Thymus (tissue), 11 donors: ENCODE data around the gene PLAAT3. TPM values are rescaled to one million over a fixed set of nuclear protein-coding genes. Genes with fewer than 3 reads are reported as not detected.

Experiments
- DNase-seq, 9 donors: peaks; one replicate each; pipeline ENCODE4 v3.0.0-alpha.2; 2013; ENCODE audit warnings: low spot score in 9 of 9, low read depth in 6 of 9, missing footprints in 1 of 9
- H3K27ac ChIP-seq, 2 donors: one replicate each; pipeline ENCODE4 v1.5.1; 2013; ENCODE audit warnings: control low read depth in 1 of 2, low read depth in 1 of 2, low read length in 1 of 2, mild to moderate bottlenecking in 1 of 2, moderate library complexity in 1 of 2
- H3K27me3 ChIP-seq, 2 donors: one replicate each; pipeline ENCODE4 v1.5.1; 2013; ENCODE audit warnings: low read length in 1 of 2; ENCODE audit not compliant: control insufficient read depth in 2 of 2, insufficient read depth in 1 of 2
- H3K36me3 ChIP-seq, 2 donors: one replicate each; pipeline ENCODE4 v1.5.1; 2013; ENCODE audit warnings: low read length in 1 of 2, mild to moderate bottlenecking in 1 of 2, moderate library complexity in 1 of 2; ENCODE audit not compliant: control insufficient read depth in 2 of 2, insufficient read depth in 2 of 2
- H3K4me1 ChIP-seq, 2 donors: one replicate each; pipeline ENCODE4 v1.5.1; 2013; ENCODE audit warnings: low read length in 2 of 2; ENCODE audit not compliant: control insufficient read depth in 2 of 2, insufficient read depth in 2 of 2
- H3K4me3 ChIP-seq, 2 donors: one replicate each; pipeline ENCODE4 v1.5.1; 2013; ENCODE audit warnings: low read length in 2 of 2, control low read depth in 1 of 2, mild to moderate bottlenecking in 1 of 2
- H3K9me3 ChIP-seq, 2 donors: one replicate each; pipeline ENCODE4 v1.5.1; 2013; ENCODE audit warnings: low read length in 1 of 2, mild to moderate bottlenecking in 1 of 2; ENCODE audit not compliant: control insufficient read depth in 2 of 2, insufficient read depth in 1 of 2
- WGBS: extraction: QIAGEN DNeasy Blood & Tissue Kit; methylation state at CpG from one replicate; pipeline ENCODE4 v1.1.7; 2013; 5-methylcytosine and 5-hydroxymethylcytosine counted together
- polyA plus RNA-seq: library from polyadenylated mRNA; stranded (reverse); fragments of 200-250 nt; gene quantifications from one replicate; pipeline ENCODE4 v1.2.3, GENCODE V29; 2013
- total RNA-seq: library from RNA; stranded (reverse); fragments of 120-200 nt; gene quantifications from one replicate; pipeline ENCODE4 v1.2.4, GENCODE V29; 2013
- donor health status: healthy.

Gene PLAAT3
- total and polyA plus RNA-seq, 2 donors = 2.1 to 21.8 TPM

GRCh38 chr11:63563201-63564055 is 50.8 kb downstream of the PLAAT3 start, which contains the start of gene PLAAT2:
TSS of gene PLAAT2 (minus strand) at chr11:63563379. CDS start at chr11:63563324, 55 bp downstream.
- WGBS = 97% methylated on average over 13 of the region's 13 CpGs
- peaks cover 13 to 16% of the 10 kb centered on the region in 2 donors for H3K4me1 ChIP-seq
- no peak for DNase-seq
- no peaks in the 10 kb centered on the region for H3K27me3 ChIP-seq
- no peaks in the 10 kb centered on the region for H3K9me3 ChIP-seq
- no peak within 1 kb of the TSS for H3K4me3 ChIP-seq
- H3K27ac ChIP-seq = no peak within 1 kb of the TSS
- H3K36me3 ChIP-seq = no peaks in the 10 kb centered on the region

GRCh38 chr11:63560506-63561180 is 53.6 kb downstream of the PLAAT3 start:
- no peaks in the 10 kb centered on the region for H3K27me3 ChIP-seq
- H3K36me3 ChIP-seq = no peaks in the 10 kb centered on the region
- H3K9me3 ChIP-seq = no peaks in the 10 kb centered on the region
- H3K4me1 ChIP-seq = peaks cover 16 to 19% of the 10 kb centered on the region in 2 donors
- WGBS = 51% methylated on average over 7 of the region's 7 CpGs
- peak in 1 of 9 donors; percentile 65 for DNase-seq
- no peak overlapping the region for H3K4me3 ChIP-seq
- peak overlapping the region in 1 of 2 donors; percentile 53 for H3K27ac ChIP-seq

- WGBS = 97% methylated on average over 7 of the region's 7 CpGs
- DNase-seq = no peak
- no peak overlapping the region for H3K27ac ChIP-seq
These were observed 55.6 kb downstream of the PLAAT3 start for GRCh38 chr11:63558459-63559157.

GRCh38 chr11:63557570-63557969 is 56.7 kb downstream of the PLAAT3 start:
- no peaks in the 10 kb centered on the region for H3K9me3 ChIP-seq
- peaks cover 33 to 41% of the 10 kb centered on the region in 2 donors for H3K4me1 ChIP-seq
- no peak overlapping the region for H3K27ac ChIP-seq
- H3K36me3 ChIP-seq = peaks cover 0 to 2% of the 10 kb centered on the region in 2 donors
- no peak for DNase-seq
- 93% methylated on average over 7 of the region's 7 CpGs for WGBS
- no peaks in the 10 kb centered on the region for H3K27me3 ChIP-seq
- no peak overlapping the region for H3K4me3 ChIP-seq

More at GRCh38 chr11:63558459-63559157, 55.6 kb downstream of the PLAAT3 start:
- H3K27me3 ChIP-seq = no peaks in the 10 kb centered on the region
- H3K4me3 ChIP-seq = no peak overlapping the region
- H3K4me1 ChIP-seq = peaks cover 26 to 31% of the 10 kb centered on the region in 2 donors
- H3K9me3 ChIP-seq = no peaks in the 10 kb centered on the region
- peaks cover 0 to 2% of the 10 kb centered on the region in 2 donors for H3K36me3 ChIP-seq

- Histone ChIP-seq H3K4me3 (no peak overlapping the region), H3K27me3 (no peaks in the 10 kb centered on the region)
- 77% methylated on average over 7 of the region's 7 CpGs for WGBS
These were observed 57.7 kb downstream of the PLAAT3 start for GRCh38 chr11:63556404-63557013.

GRCh38 chr11:63554877-63555223 is 59.4 kb downstream of the PLAAT3 start:
- WGBS = 92% methylated on average over 4 of the region's 4 CpGs
- Histone ChIP-seq H3K4me1 (peaks cover 30 to 43% of the 10 kb centered on the region in 2 donors), H3K27me3 (no peaks in the 10 kb centered on the region), H3K9me3 (no peaks in the 10 kb centered on the region), H3K36me3 (peaks cover 0 to 2% of the 10 kb centered on the region in 2 donors), H3K4me3 (no peak overlapping the region), H3K27ac (no peak overlapping the region)
- DNase-seq = no peak

More at GRCh38 chr11:63556404-63557013, 57.7 kb downstream of the PLAAT3 start:
- no peaks in the 10 kb centered on the region for H3K9me3 ChIP-seq
- no peak overlapping the region for H3K27ac ChIP-seq
- DNase-seq = no peak
- H3K36me3 ChIP-seq = peaks cover 0 to 2% of the 10 kb centered on the region in 2 donors
- H3K4me1 ChIP-seq = peaks cover 41 to 51% of the 10 kb centered on the region in 2 donors

- no peak overlapping the region for H3K4me3 ChIP-seq
- H3K36me3 ChIP-seq = peaks cover 0 to 2% of the 10 kb centered on the region in 2 donors
- peaks cover 30 to 42% of the 10 kb centered on the region in 2 donors for H3K4me1 ChIP-seq
- DNase-seq = peak in 4 of 9 donors; percentile 54 to 84 (median 62)
- H3K27me3 ChIP-seq = no peaks in the 10 kb centered on the region
- WGBS = 5% methylated on average over 8 of the region's 8 CpGs
- peak overlapping the region; percentile 84 to 93 for H3K27ac ChIP-seq
- H3K9me3 ChIP-seq = no peaks in the 10 kb centered on the region
These were observed 60.5 kb downstream of the PLAAT3 start for GRCh38 chr11:63553759-63554158.

GRCh38 chr11:63552921-63553320 is 61.3 kb downstream of the PLAAT3 start:
- Histone ChIP-seq H3K9me3 (no peaks in the 10 kb centered on the region), H3K36me3 (peaks cover 0 to 2% of the 10 kb centered on the region in 2 donors), H3K4me3 (no peak overlapping the region), H3K4me1 (peaks cover 30 to 42% of the 10 kb centered on the region in 2 donors), H3K27me3 (no peaks in the 10 kb centered on the region), H3K27ac (peak overlapping the region in 1 of 2 donors; percentile 15)
- DNase-seq = no peak
- 92% methylated on average over 7 of the region's 7 CpGs for WGBS
